NCI-H1092 (cell line): ENCODE results near the gene UFD1.

Experiments used
- DNase-seq: peaks from one replicate; lab custom pipeline; 2025; lab: John Stamatoyannopoulos, UW

UFD1 gene

DNA sequence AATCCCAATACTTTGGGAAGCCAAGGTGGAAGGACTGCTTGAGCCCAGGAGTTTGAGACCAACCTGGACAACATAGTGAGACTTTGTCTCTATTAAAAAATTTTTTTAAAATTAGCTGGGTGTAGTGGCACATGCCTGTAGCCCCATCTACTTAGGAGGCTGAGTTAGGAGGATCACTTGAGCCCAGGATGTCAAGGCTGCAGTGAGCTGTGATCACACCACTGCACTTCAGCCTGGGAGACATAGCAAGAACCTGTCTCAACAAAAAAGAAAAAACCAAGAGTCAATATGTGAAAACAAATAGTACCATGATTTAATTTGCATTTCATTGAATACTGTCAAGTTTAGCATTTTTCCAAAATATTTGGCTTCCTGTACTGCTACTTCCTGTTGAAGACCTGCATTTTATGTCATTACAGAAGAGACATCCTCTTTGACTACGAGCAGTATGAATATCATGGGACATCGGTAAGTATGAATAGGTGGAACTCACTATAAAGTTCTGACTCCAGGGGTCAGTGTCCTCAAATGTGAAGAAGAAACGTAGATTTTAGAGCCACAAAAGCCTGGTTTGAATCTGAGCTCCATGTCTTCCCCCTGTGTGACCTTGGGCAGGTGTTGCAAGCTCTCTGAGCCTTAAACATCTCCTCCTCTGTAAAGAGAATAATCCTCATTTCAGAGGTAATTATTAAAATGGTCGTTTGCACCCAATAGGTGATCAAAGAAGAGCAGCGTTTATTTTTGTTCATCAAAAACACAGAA is 16.8 kb upstream of the UFD1 start:
- DNase-seq = no peak

GRCh38 chr22:19494676-19495173 is 15.7 kb upstream of the UFD1 start:
- DNase-seq = no peak

DNA sequence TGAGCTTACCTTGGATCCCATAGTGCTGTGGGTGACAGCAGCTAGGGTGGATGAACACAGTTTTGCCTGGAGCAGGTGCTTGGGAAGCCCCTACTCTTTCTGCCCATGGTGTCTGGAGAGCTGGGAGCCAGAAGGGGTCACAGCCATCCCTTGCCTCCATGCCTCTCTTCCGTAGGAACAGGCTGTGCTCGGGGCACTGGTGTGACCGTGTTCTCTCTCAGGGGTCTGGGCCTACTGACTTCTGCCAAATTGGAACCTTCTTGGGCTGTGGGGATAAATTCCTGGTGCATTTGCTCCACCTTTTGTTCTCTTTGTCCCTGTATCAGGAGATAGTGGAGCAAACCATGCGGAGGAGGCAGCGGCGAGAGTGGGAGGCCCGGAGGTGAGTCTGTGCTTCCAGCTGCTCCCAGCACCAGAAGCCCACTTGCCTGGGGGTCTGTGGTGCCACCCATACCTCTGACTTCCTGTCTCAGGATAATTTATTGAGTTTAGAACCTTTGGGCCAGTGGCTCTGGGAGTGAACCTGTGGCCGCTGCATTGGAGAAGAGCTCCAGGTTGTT is 15.1 kb upstream of the UFD1 start:
- no peak for DNase-seq

GRCh38 chr22:19492504-19493174 is 13.6 kb upstream of the UFD1 start:
- no peak for DNase-seq

DNA sequence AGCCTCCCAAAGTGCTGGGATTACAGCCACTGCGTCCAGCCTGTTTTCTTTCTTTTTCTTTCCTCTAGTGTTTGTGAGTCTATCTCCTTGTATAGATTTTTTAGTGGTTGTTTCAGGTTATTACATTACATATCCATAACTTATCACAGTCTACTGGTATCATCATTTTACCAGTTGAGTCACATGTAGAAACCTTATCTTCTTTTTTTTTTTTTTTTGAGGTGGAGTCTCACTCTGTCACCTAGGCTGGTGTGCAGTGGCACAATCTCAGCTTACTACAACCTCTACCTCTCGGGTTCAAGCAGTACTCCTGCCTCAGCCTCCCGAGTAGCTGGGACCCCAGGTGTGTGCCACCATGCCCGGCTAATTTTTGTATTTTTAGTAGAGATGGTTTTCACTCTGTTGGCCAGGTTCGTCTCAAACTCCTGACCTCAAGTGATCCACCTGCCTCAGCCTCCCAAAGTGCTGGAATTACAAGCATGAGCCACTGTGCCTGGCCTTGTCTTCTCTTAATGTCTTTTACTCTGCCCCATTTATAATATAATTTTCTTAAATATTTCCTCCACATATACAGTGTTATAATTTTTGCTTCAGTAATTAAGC is 11.7 kb upstream of the UFD1 start:
- no peak for DNase-seq

GRCh38 chr22:19488884-19489843 is 10.2 kb upstream of the UFD1 start:
- DNase-seq = no peak

GRCh38 chr22:19488285-19488684 is 9.3 kb upstream of the UFD1 start:
- DNase-seq = no peak

GRCh38 chr22:19483481-19484244 is 4.7 kb upstream of the UFD1 start:
- no peak for DNase-seq

- no peak for DNase-seq
Measured at GRCh38 chr22:19482297-19482696, 3.3 kb upstream of the UFD1 start.

GRCh38 chr22:19480789-19481188 is 1.8 kb upstream of the UFD1 start:
- no peak for DNase-seq

DNA sequence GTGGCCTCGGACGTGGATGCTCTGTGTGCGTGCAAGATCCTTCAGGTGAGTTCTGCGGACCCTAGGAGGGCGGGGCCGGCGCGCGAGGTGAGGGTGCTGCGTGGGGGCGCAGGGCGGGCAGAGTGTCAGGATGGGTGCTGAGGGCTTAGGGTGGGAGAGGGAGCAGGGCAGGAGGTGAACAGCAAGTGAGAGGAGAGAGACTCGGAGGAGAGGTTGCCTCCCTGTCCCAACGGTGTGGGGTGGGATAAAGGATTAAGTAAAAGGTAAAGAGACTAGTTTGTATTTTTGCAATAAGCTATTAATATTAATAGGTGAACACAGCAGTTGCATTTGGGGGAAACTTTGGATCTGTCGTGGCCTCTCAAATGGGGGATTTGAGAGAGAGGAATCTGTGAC is 1.2 kb upstream of the UFD1 start:
- DNase-seq = no peak

DNA sequence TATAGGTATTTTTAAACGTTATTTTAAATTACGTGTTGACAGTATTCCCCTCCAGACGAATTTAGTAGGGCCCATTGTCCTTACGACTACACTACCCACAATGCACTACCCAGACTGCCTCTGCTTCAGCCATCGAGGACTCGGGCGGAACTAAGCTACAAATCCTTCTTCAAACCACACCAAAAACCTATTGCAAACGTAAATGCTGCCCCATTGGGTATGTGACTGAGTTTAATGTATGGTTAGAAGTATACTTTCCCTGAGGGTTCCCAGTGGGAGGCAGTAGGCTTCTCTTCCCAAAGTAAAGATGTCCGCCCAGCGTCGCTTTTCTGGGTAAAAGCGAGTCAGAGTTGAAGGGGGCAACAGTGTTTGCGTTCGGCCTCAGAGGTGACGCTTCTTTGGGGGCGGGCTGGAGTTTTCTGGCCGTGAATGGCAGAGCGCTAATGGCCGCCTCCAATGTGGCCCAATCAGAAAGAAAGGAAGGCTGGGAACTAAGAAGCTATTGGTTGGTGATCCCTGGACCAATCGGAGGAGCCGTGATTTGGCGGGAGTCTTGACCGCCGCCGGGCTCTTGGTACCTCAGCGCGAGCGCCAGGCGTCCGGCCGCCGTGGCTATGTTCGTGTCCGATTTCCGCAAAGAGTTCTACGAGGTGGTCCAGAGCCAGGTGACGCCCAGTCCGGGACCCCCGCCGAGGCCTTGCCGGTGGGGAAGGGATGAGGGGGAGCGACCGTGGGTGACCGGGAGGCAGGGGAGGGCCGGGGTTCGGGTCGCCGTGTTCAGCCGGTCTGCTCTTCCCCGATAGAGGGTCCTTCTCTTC is 571 bp upstream of the UFD1 start, which contains the start of gene CDC45:
Gene CDC45 (plus strand): TSS at position 566 of the 818 bp plus-strand sequence. CDS start 49 bp downstream, at position 615.
- peak; percentile 97 for DNase-seq

DNA sequence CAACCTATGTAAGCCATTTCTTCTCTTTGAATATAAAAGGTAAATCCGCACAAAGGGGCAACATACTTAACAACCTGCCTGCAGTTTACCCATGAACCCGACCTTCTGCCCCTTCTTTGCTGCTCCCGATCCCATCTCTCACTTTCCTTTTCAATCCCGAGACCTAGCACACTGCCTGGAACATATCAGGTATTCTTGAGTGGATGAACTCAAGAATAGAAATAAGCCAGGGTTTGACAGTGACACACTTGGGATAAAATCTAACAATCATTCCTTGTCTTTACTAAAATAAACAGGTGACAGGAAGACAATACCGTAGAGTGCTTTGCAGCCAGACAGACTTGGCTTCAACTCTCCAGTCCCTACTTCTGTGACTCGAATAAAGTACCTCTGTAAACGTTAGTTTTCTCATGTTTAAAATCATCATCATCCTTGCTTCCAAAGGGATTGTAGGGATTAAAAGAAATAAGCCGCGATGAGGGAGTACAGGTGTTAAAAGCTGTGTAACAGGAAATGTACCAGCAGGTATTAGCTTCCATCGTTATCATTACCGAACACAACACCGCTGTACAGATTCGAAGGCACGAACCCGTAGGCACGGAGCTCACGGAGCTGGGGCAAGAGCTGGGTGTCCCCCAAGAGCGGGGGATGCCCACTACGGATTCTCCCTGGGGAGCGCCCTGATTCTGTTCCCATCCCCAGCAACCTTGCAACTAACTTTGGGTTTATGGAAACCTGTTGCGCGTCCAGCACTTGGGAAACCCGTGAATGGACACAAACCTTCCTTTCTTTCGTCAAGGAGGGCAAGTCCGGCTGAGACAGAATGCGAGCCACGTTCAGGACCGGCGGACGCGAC is 720 bp downstream of the UFD1 start:
- DNase-seq = no peak

- no peak for DNase-seq
Measured at GRCh38 chr22:19477321-19478044, 1.5 kb downstream of the UFD1 start.

- no peak for DNase-seq
Measured at GRCh38 chr22:19476023-19476422, 3.0 kb downstream of the UFD1 start.

- no peak for DNase-seq
Measured at GRCh38 chr22:19473578-19473977, 5.4 kb downstream of the UFD1 start.

- no peak for DNase-seq
Measured at GRCh38 chr22:19472233-19472632, 6.8 kb downstream of the UFD1 start.

DNA sequence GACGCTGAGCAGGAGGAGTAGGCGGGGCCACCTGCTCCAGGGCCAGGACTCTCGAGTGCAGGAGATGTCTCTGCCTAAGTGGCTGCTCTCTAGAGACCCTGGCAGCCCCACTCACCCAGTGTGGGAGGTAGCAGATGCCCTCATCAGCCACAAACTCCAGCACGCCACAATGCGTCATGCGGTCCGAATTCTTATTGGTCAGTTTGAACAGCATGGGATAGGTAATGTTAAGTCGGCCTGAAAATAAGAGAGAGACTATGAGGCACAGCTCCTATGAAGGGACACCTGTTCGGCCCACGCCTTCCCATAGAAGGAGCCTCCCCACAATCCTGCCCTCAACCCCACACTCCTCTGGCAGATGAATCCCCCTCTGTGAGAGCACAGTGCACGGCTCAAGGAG is 7.4 kb downstream of the UFD1 start:
- no peak for DNase-seq
